Caco-2 (cell line): ENCODE results near the gene ASCL5. TPM values are rescaled to one million over a fixed set of nuclear protein-coding genes. Genes with fewer than 3 reads are reported as not detected.

ENCODE experiments used
- BruUV-seq: library from RNA; stranded (reverse); fragments of 400-500 nt; replicated peaks from 2 replicates; lab custom pipeline; 2021; lab: Mats Ljungman, UMichigan
- CTCF ChIA-PET: fragments of 300-600 bp; sonication (Branson Sonifier 250); formaldehyde crosslinking; loops from one replicate; lab custom pipeline; 2022; ENCODE audit warnings: antibody characterized with exemption; lab: Charles Lee
- POLR2A ChIA-PET: fragments of 300-600 bp; sonication (Branson Sonifier 250); formaldehyde crosslinking; loops from one replicate; lab custom pipeline; 2022; ENCODE audit warnings: antibody characterized with exemption; lab: Charles Lee
- DNase-seq, 2 experiments: peaks; one replicate each; pipeline versions ENCODE4 v3.0.0 to v3.0.0-alpha.2; 2020 to 2022
- H3K27me3 ChIP-seq: replicated peaks from 2 replicates; pipeline ENCODE4 v1.6.0; 2011; ENCODE audit warnings: low read length; ENCODE audit not compliant: control insufficient read depth, insufficient read depth
- H3K36me3 ChIP-seq: 2 replicates; pipeline ENCODE4 v1.5.1; 2011; ENCODE audit warnings: low read length; ENCODE audit not compliant: control insufficient read depth, insufficient read depth
- H3K4me1 ChIP-seq: fragments of 250-450 bp; sonication (Bioruptor Pico); 2 replicates; pipeline ENCODE4 v1.5.1; 2020; ENCODE audit warnings: mild to moderate bottlenecking
- H3K4me3 ChIP-seq: 2 replicates; pipeline ENCODE4 v1.5.1; 2011; ENCODE audit warnings: low read depth, mild to moderate bottlenecking, control low read depth, low read length
- H3K9me3 ChIP-seq: fragments of 250-450 bp; sonication (Bioruptor Pico); 2 replicates; pipeline ENCODE4 v1.5.1; 2020; ENCODE audit warnings: mild to moderate bottlenecking, moderate library complexity
- H3K27ac Mint-ChIP-seq: one replicate; pipeline ENCODE4 v1.8.0; 2022; ENCODE audit warnings: mixed read lengths; ENCODE audit not compliant: unreplicated experiment
- H3K27me3 Mint-ChIP-seq: one replicate; pipeline ENCODE4 v1.8.0; 2022; ENCODE audit warnings: mixed read lengths; ENCODE audit not compliant: insufficient read depth, unreplicated experiment
- H3K36me3 Mint-ChIP-seq: one replicate; pipeline ENCODE4 v1.8.0; 2022; ENCODE audit warnings: mild to moderate bottlenecking, mixed read lengths; ENCODE audit not compliant: insufficient read depth, unreplicated experiment
- H3K4me1 Mint-ChIP-seq: one replicate; pipeline ENCODE4 v1.8.0; 2022; ENCODE audit warnings: low read depth, mixed read lengths; ENCODE audit not compliant: unreplicated experiment
- H3K4me3 Mint-ChIP-seq: one replicate; pipeline ENCODE4 v1.8.0; 2022; ENCODE audit warnings: mild to moderate bottlenecking, moderate library complexity, mixed read lengths; ENCODE audit not compliant: unreplicated experiment
- H3K9me3 Mint-ChIP-seq: one replicate; pipeline ENCODE4 v1.8.0; 2022; ENCODE audit warnings: mixed read lengths; ENCODE audit not compliant: unreplicated experiment
- intact Hi-C: fragments of 100-400 bp; cut with micrococcal nuclease; formaldehyde crosslinking; loops from one replicate; pipeline ENCODE4 v1.10.0; 2022; ENCODE audit not compliant: unreplicated experiment
- total RNA-seq: library from RNA; stranded (reverse); gene quantifications from 2 replicates; pipeline ENCODE4 v1.2.3, GENCODE V29; 2022
- TF ChIP-seq, protein P1 (sequence below), 2 experiments: fragments of 200-600 bp in 1 of 2; IDR thresholded peaks; 1 replicate in 1 of 2; 2 replicates in 1 of 2; pipeline versions ENCODE4 v1.5.1 to v1.8.0; 2011 to 2022; ENCODE audit warnings: antibody characterized with exemption in 1 of 2, control low read depth in 1 of 2, inconsistent platforms in 1 of 2, low read depth in 1 of 2, low read length in 1 of 2, mild to moderate bottlenecking in 1 of 2, moderate library complexity in 1 of 2; ENCODE audit not compliant: insufficient read depth in 1 of 2, severe bottlenecking in 1 of 2, unreplicated experiment in 1 of 2

The ASCL5 gene
- total RNA-seq, 1 experiment from 2014 or later = 0.48 TPM

DNA sequence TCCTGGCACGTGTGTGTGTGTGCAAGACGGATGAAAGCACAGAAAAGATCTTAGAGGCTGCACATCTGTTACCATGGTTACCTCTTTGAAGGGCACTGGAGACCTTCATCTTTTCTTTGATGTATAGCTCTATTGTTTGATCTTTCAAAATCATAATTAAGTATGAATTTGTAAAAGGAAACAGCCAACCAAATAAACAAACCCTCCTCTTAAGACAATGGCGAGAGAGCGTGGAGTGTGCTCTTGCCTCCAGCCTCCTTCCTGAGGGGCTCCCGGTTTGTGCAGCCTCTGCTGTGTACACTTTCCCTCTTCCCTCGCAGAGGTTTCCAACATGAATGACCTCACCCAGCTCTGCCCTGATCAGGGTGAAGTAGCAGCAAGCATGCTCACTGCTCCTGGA is 42.7 kb downstream of the ASCL5 start:
- Mint-ChIP-seq H3K4me3 (no peak overlapping the region), H3K27ac (no peak overlapping the region), H3K27me3 (no peaks in the 10 kb centered on the region), H3K36me3 (no peaks in the 10 kb centered on the region), H3K9me3 (no peaks in the 10 kb centered on the region), H3K4me1 (peaks cover 11% of the 10 kb centered on the region)
- no TSS peak for BruUV-seq
- intact Hi-C loops = no loop called here
- Histone ChIP-seq H3K4me3 (no peak overlapping the region), H3K27me3 (no peaks in the 10 kb centered on the region), H3K4me1 (no peaks in the 10 kb centered on the region), H3K9me3 (no peaks in the 10 kb centered on the region), H3K36me3 (no peaks in the 10 kb centered on the region)
- DNase-seq = no peak
- ChIA-PET POLR2A (no interaction called here), CTCF (no interaction called here)
- TF ChIP-seq, protein P1, sequence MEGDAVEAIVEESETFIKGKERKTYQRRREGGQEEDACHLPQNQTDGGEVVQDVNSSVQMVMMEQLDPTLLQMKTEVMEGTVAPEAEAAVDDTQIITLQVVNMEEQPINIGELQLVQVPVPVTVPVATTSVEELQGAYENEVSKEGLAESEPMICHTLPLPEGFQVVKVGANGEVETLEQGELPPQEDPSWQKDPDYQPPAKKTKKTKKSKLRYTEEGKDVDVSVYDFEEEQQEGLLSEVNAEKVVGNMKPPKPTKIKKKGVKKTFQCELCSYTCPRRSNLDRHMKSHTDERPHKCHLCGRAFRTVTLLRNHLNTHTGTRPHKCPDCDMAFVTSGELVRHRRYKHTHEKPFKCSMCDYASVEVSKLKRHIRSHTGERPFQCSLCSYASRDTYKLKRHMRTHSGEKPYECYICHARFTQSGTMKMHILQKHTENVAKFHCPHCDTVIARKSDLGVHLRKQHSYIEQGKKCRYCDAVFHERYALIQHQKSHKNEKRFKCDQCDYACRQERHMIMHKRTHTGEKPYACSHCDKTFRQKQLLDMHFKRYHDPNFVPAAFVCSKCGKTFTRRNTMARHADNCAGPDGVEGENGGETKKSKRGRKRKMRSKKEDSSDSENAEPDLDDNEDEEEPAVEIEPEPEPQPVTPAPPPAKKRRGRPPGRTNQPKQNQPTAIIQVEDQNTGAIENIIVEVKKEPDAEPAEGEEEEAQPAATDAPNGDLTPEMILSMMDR (IDR thresholded peaks at IDR 0.05; ENCODE audit: insufficient read depth in 1 of 2, low read depth in 1 of 2, low read length in 1 of 2, severe bottlenecking in 1 of 2, unreplicated experiment in 1 of 2) = no peak

DNA sequence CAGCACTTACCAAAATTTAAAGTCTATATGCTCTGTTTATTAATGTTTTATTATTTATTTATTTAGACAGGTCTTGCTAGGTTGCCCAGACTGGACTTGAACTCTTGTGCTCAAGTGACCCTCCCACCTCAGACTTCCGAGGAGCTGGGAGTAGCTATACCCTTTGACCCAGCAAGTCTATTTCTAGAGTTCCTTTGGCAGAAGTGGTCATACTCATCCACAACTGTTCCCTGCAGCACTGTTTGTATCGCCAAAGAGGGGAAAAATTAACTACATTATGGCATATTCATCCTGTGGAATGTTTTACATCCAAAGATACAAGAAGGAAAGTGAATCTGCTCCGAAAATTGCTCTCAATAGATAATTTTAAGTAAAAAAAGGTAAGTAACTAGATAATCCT is 43.2 kb downstream of the ASCL5 start:
- Histone ChIP-seq H3K27me3 (no peaks in the 10 kb centered on the region), H3K4me3 (no peak overlapping the region), H3K36me3 (no peaks in the 10 kb centered on the region), H3K4me1 (no peaks in the 10 kb centered on the region), H3K9me3 (no peaks in the 10 kb centered on the region)
- no peak for DNase-seq
- Mint-ChIP-seq H3K27ac (no peak overlapping the region), H3K27me3 (peaks cover 3% of the 10 kb centered on the region), H3K4me3 (no peak overlapping the region), H3K4me1 (peaks cover 11% of the 10 kb centered on the region), H3K9me3 (no peaks in the 10 kb centered on the region), H3K36me3 (no peaks in the 10 kb centered on the region)
- BruUV-seq = no TSS peak
- CTCF ChIA-PET = interaction anchor here (1.2 kb wide), 1 partner anchor 30 kb away, joined by 3 read pairs; no protein-coding TSS in a partner anchor
- TF ChIP-seq, protein P1 (IDR thresholded peaks at IDR 0.05; ENCODE audit: insufficient read depth in 1 of 2, low read depth in 1 of 2, low read length in 1 of 2, severe bottlenecking in 1 of 2, unreplicated experiment in 1 of 2) = no peak
- intact Hi-C loops = no loop called here
- POLR2A ChIA-PET = no interaction called here

DNA sequence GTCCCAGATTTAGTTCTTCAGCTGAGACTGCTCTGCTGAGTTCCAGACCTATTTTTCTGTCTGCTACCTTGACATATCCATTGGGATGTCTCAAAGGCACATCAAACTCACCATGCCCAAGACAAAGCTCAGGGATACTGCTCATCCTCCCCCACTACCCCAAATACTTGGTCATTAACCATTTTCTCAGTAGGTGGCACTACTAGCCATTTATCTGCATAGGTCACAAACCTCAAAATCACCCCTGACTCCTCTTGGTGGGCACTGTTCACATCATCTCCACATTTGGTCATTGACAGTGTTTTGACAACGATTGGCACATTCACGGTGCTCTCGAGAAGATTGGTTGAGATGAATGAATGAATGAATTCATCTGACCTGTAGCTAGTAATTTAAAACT is 46.8 kb downstream of the ASCL5 start:
- no peaks in the 10 kb centered on the region for H3K36me3 ChIP-seq
- TF ChIP-seq, protein P1 (IDR thresholded peaks at IDR 0.05; ENCODE audit: insufficient read depth in 1 of 2, low read depth in 1 of 2, low read length in 1 of 2, severe bottlenecking in 1 of 2, unreplicated experiment in 1 of 2) = no peak
- intact Hi-C loops = no loop called here
- H3K4me3 ChIP-seq = no peak overlapping the region
- CTCF ChIA-PET = interaction anchor here (0.5 to 0.6 kb wide), 2 partner anchors 34 to 59 kb away, joined by 3 read pairs; no protein-coding TSS in a partner anchor
- H3K9me3 ChIP-seq = no peaks in the 10 kb centered on the region
- no peaks in the 10 kb centered on the region for H3K36me3 Mint-ChIP-seq
- no peak overlapping the region for H3K27ac Mint-ChIP-seq
- BruUV-seq = no TSS peak
- no peak for DNase-seq
- H3K27me3 Mint-ChIP-seq = peaks cover 3% of the 10 kb centered on the region
- H3K4me3 Mint-ChIP-seq = no peak overlapping the region
- H3K4me1 ChIP-seq = no peaks in the 10 kb centered on the region
- H3K4me1 Mint-ChIP-seq = peaks cover 7% of the 10 kb centered on the region
- no peaks in the 10 kb centered on the region for H3K27me3 ChIP-seq
- no peaks in the 10 kb centered on the region for H3K9me3 Mint-ChIP-seq
- POLR2A ChIA-PET = no interaction called here
